ENCODE data around the gene FERMT2. TPM values are rescaled to one million over a fixed set of nuclear protein-coding genes. Genes with fewer than 3 reads are reported as not detected.

FERMT2 gene
- total and polyA plus RNA-seq, 4 donors: 23.9 to 51.3 (median 40.4) TPM

DNA sequence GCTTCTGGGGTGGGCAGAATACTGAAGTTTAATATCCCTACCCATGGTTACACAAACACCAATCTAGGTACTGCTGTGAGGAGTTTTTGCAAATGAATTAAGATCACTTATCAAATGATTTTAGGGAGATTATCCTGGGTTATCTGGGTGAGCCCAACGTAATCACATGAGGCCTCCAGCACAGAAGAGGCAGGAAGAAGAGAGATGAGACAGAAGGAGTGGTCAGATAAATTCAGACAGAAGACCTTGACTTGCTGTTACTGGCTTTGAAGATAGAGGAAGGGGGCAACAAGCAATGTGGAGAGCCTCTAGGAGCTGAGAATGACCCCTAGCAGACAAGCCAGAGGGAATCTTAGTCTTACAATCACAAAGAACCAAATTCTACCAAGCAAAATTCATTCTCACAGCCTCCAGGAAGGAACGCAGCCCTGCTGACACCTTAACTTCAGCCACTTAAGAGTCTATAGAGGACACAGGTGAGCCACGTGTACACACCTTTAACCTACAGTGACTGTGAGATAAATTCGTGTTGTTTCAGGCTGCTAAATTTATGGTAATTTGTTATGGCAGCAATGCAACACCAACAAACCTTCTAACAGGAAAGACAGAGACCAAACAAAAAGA, 49.4 kb downstream of the FERMT2 start:
- H3K27ac ChIP-seq (ENCODE audit: low read depth in 1 of 2, low read length in 2 of 2): no peak overlapping the region
- H3K4me1 ChIP-seq (ENCODE audit: control insufficient read depth in 4 of 4, insufficient read depth in 4 of 4, low read length in 3 of 4): peaks cover 0 to 5% (median 1%) of the 10 kb centered on the region in 4 donors
- TF ChIP-seq, protein P1, sequence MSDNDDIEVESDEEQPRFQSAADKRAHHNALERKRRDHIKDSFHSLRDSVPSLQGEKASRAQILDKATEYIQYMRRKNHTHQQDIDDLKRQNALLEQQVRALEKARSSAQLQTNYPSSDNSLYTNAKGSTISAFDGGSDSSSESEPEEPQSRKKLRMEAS (IDR thresholded peaks at IDR 0.05): no peak
- TF ChIP-seq TAF1 (conservative IDR thresholded peaks at IDR 0.05): no peak
- TF ChIP-seq HNF4G (IDR thresholded peaks at IDR 0.05): no peak
- no peak for TF ChIP-seq HNF4A (conservative IDR thresholded peaks at IDR 0.05)
- no peak for TF ChIP-seq FOXA2 (IDR thresholded peaks at IDR 0.05)
- TF ChIP-seq GABPA (IDR thresholded peaks at IDR 0.05 in 1 of 2, conservative IDR thresholded peaks at IDR 0.05 in 1 of 2): no peak
- no peak for TF ChIP-seq RXRA (IDR thresholded peaks at IDR 0.05)
- no peak for TF ChIP-seq RAD21 (IDR thresholded peaks at IDR 0.05)
- no peak for TF ChIP-seq YY1 (IDR thresholded peaks at IDR 0.05)
- no peaks in the 10 kb centered on the region for H3K9me3 ChIP-seq (ENCODE audit: control insufficient read depth in 4 of 4, low read length in 3 of 4)
- DNase-seq (ENCODE audit: low spot score): no peak
- H3K36me3 ChIP-seq (ENCODE audit: control insufficient read depth in 4 of 4, insufficient read depth in 3 of 4, low read depth in 1 of 4, low read length in 3 of 4): peaks cover 0 to 8% (median 4%) of the 10 kb centered on the region in 4 donors
- 66% methylated on average over 4 of the region's 4 CpGs for WGBS
- H3K27me3 ChIP-seq (ENCODE audit: control insufficient read depth in 4 of 4, insufficient read depth in 4 of 4, low read length in 3 of 4): no peaks in the 10 kb centered on the region
- H3K9ac ChIP-seq (ENCODE audit: low read depth in 1 of 2, low read length in 2 of 2): no peak overlapping the region
- no peak overlapping the region for H3K4me3 ChIP-seq (ENCODE audit: low read depth in 1 of 3, low read length in 3 of 3)

DNA sequence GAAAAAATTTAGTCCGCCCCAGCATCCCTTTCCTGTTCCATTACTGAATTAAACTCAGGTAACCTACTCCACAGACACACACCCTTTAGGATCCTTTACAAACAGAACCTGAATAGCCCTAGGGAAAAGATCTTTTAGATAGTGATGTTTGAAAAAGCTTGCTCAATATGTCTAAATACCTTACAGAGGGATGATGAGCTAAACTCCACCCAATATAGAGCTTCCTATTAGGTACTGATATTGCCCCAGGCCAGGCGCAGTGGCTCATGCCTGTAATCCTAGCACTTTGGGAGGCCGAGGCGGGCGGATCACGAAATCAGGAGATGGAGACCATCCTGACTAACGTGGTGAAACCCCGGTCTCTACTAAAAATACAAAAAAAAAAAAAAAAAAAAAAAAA, 50.1 kb downstream of the FERMT2 start:
- H3K9ac ChIP-seq (ENCODE audit: low read depth in 1 of 2, low read length in 2 of 2): no peak overlapping the region
- no peaks in the 10 kb centered on the region for H3K27me3 ChIP-seq (ENCODE audit: control insufficient read depth in 4 of 4, insufficient read depth in 4 of 4, low read length in 3 of 4)
- no peaks in the 10 kb centered on the region for H3K9me3 ChIP-seq (ENCODE audit: control insufficient read depth in 4 of 4, low read length in 3 of 4)
- 91% methylated on average over 8 of the region's 8 CpGs for WGBS
- TF ChIP-seq YY1 (IDR thresholded peaks at IDR 0.05) (no peak), RXRA (IDR thresholded peaks at IDR 0.05) (peak; percentile 12 to 14), HNF4A (conservative IDR thresholded peaks at IDR 0.05) (no peak), SP1 (IDR thresholded peaks at IDR 0.05) (no peak)
- TF ChIP-seq, protein P2, sequence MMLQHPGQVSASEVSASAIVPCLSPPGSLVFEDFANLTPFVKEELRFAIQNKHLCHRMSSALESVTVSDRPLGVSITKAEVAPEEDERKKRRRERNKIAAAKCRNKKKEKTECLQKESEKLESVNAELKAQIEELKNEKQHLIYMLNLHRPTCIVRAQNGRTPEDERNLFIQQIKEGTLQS (IDR thresholded peaks at IDR 0.05): no peak
- TF ChIP-seq, protein P3, sequence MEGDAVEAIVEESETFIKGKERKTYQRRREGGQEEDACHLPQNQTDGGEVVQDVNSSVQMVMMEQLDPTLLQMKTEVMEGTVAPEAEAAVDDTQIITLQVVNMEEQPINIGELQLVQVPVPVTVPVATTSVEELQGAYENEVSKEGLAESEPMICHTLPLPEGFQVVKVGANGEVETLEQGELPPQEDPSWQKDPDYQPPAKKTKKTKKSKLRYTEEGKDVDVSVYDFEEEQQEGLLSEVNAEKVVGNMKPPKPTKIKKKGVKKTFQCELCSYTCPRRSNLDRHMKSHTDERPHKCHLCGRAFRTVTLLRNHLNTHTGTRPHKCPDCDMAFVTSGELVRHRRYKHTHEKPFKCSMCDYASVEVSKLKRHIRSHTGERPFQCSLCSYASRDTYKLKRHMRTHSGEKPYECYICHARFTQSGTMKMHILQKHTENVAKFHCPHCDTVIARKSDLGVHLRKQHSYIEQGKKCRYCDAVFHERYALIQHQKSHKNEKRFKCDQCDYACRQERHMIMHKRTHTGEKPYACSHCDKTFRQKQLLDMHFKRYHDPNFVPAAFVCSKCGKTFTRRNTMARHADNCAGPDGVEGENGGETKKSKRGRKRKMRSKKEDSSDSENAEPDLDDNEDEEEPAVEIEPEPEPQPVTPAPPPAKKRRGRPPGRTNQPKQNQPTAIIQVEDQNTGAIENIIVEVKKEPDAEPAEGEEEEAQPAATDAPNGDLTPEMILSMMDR (IDR thresholded peaks at IDR 0.05; ENCODE audit: low read depth, low read length, missing input control): no peak
- TF ChIP-seq, protein P4, sequence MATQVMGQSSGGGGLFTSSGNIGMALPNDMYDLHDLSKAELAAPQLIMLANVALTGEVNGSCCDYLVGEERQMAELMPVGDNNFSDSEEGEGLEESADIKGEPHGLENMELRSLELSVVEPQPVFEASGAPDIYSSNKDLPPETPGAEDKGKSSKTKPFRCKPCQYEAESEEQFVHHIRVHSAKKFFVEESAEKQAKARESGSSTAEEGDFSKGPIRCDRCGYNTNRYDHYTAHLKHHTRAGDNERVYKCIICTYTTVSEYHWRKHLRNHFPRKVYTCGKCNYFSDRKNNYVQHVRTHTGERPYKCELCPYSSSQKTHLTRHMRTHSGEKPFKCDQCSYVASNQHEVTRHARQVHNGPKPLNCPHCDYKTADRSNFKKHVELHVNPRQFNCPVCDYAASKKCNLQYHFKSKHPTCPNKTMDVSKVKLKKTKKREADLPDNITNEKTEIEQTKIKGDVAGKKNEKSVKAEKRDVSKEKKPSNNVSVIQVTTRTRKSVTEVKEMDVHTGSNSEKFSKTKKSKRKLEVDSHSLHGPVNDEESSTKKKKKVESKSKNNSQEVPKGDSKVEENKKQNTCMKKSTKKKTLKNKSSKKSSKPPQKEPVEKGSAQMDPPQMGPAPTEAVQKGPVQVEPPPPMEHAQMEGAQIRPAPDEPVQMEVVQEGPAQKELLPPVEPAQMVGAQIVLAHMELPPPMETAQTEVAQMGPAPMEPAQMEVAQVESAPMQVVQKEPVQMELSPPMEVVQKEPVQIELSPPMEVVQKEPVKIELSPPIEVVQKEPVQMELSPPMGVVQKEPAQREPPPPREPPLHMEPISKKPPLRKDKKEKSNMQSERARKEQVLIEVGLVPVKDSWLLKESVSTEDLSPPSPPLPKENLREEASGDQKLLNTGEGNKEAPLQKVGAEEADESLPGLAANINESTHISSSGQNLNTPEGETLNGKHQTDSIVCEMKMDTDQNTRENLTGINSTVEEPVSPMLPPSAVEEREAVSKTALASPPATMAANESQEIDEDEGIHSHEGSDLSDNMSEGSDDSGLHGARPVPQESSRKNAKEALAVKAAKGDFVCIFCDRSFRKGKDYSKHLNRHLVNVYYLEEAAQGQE (IDR thresholded peaks at IDR 0.05): no peak
- TF ChIP-seq, protein P1 (IDR thresholded peaks at IDR 0.05): no peak
- no peak overlapping the region for H3K27ac ChIP-seq (ENCODE audit: low read depth in 1 of 2, low read length in 2 of 2)
- peaks cover 0 to 3% (median 1%) of the 10 kb centered on the region in 4 donors for H3K4me1 ChIP-seq (ENCODE audit: control insufficient read depth in 4 of 4, insufficient read depth in 4 of 4, low read length in 3 of 4)
- no peak for DNase-seq (ENCODE audit: low spot score)
- H3K36me3 ChIP-seq (ENCODE audit: control insufficient read depth in 4 of 4, insufficient read depth in 3 of 4, low read depth in 1 of 4, low read length in 3 of 4): peaks cover 0 to 8% (median 4%) of the 10 kb centered on the region in 4 donors
- no peak overlapping the region for H3K4me3 ChIP-seq (ENCODE audit: low read depth in 1 of 3, low read length in 3 of 3)
